HepG2 (cell line): Measurements from ENCODE around the gene BTBD7. TPM values are rescaled to one million over a fixed set of nuclear protein-coding genes. Genes with fewer than 3 reads are reported as not detected.

Experiments
- ARID2 ChIP-seq: sonication (generic); formaldehyde crosslinking; IDR thresholded peaks from 2 replicates; pipeline ENCODE4 v1.8.1; 2022; ENCODE audit warnings: mild to moderate bottlenecking, missing genetic modification reagents, borderline replicate concordance
- FOXK2 ChIP-seq: fragments of 450-650 bp; IDR thresholded peaks from 2 replicates; pipeline ENCODE4 v1.6.1; 2016
- KMT2A ChIP-seq: sonication (generic); formaldehyde crosslinking; IDR thresholded peaks from 2 replicates; pipeline ENCODE4 v1.4.0; 2020; ENCODE audit warnings: missing genetic modification reagents
- NONO ChIP-seq, 2 experiments: fragments of 450-650 bp in 1 of 2; sonication (generic) in 1 of 2; formaldehyde crosslinking in 1 of 2; IDR thresholded peaks in 1 of 2; conservative IDR thresholded peaks in 1 of 2; 2 replicates each; pipeline versions ENCODE4 v1.6.1 to v1.8.0; 2017 to 2022; ENCODE audit warnings: mild to moderate bottlenecking in 1 of 2, missing genetic modification reagents in 1 of 2, moderate library complexity in 1 of 2
- RBM22 ChIP-seq: fragments of 200-400 bp; formaldehyde crosslinking; optimal IDR thresholded peaks from 2 replicates; pipeline ENCODE3; 2017; ENCODE audit warnings: mild to moderate bottlenecking, low read length, moderate library complexity
- RXRB ChIP-seq: IDR thresholded peaks from 2 replicates; pipeline ENCODE4 v1.6.1; 2016; ENCODE audit warnings: borderline replicate concordance, missing genetic modification reagents, missing compliant biosample characterization
- SRY ChIP-seq: sonication (generic); formaldehyde crosslinking; IDR thresholded peaks from 2 replicates; pipeline ENCODE4 v1.8.0; 2022; ENCODE audit warnings: mild to moderate bottlenecking, missing genetic modification reagents
- SYNCRIP ChIP-seq: fragments of 200-400 bp; formaldehyde crosslinking; IDR thresholded peaks from 2 replicates; pipeline ENCODE4 v1.6.1; 2018; ENCODE audit warnings: mild to moderate bottlenecking, low read depth, low read length; ENCODE audit not compliant: insufficient read depth
- ZBTB49 ChIP-seq: sonication (generic); formaldehyde crosslinking; IDR thresholded peaks from 2 replicates; pipeline ENCODE4 v1.4.0; 2020; ENCODE audit warnings: missing genetic modification reagents, borderline replicate concordance
- ZFX ChIP-seq: sonication (generic); formaldehyde crosslinking; IDR thresholded peaks from 2 replicates; pipeline ENCODE4 v1.4.0; 2020; ENCODE audit warnings: mild to moderate bottlenecking, low read depth, missing genetic modification reagents, moderate library complexity
- ZNF513 ChIP-seq: sonication (generic); formaldehyde crosslinking; conservative IDR thresholded peaks from 2 replicates; pipeline ENCODE4 v1.5.0; 2020; ENCODE audit warnings: missing genetic modification reagents
- ZNF775 ChIP-seq: sonication (generic); formaldehyde crosslinking; IDR thresholded peaks from 2 replicates; pipeline ENCODE4 v1.4.0; 2020; ENCODE audit warnings: missing genetic modification reagents, mild to moderate bottlenecking, moderate library complexity, borderline replicate concordance
- polyA plus RNA-seq, 8 experiments: library from polyadenylated mRNA; depleted of rRNA in 3 of 8; stranded (reverse) in 7 of 8; unstranded in 1 of 8; fragments of >200 nt; fragmentation: Illumina TruSeq in 4 of 8; extraction: Trizol in 4 of 8; gene quantifications; 2 replicates each; pipeline versions ENCODE4 v1.2.1 to v1.2.3, GENCODE V29; 2011 to 2016; ENCODE audit warnings: low read depth in 4 of 8, missing spikeins in 1 of 8, mixed read lengths in 1 of 8; ENCODE audit not compliant: insufficient read depth in 1 of 8
- total RNA-seq, 5 experiments: library from RNA; depleted of rRNA; stranded (reverse); fragments of >200 nt; fragmentation: Illumina TruSeq; extraction: Trizol; gene quantifications; 2 replicates each; pipeline ENCODE4 v1.2.3, GENCODE V29; 2016; ENCODE audit warnings: low read depth in 1 of 5
- TF ChIP-seq, protein P1 (sequence below): sonication (generic); formaldehyde crosslinking; IDR thresholded peaks from 2 replicates; pipeline ENCODE4 v1.4.0; 2020; ENCODE audit warnings: missing genetic modification reagents
- TF ChIP-seq, protein P2 (sequence below): IDR thresholded peaks from 2 replicates; pipeline ENCODE4 v1.6.1; 2016; ENCODE audit warnings: missing biosample characterization, missing genetic modification reagents, low read depth
- TF ChIP-seq, protein P3 (sequence below): sonication (generic); formaldehyde crosslinking; IDR thresholded peaks from 2 replicates; pipeline ENCODE4 v1.4.0; 2020; ENCODE audit warnings: missing genetic modification reagents, borderline replicate concordance

The BTBD7 gene
- total and polyA plus RNA-seq, 2 of the 13 experiments (the other 11 are each of a cell fraction or from before 2014, with no cell fraction given), result 11.6 to 15.2 TPM

- TF ChIP-seq, protein P1, sequence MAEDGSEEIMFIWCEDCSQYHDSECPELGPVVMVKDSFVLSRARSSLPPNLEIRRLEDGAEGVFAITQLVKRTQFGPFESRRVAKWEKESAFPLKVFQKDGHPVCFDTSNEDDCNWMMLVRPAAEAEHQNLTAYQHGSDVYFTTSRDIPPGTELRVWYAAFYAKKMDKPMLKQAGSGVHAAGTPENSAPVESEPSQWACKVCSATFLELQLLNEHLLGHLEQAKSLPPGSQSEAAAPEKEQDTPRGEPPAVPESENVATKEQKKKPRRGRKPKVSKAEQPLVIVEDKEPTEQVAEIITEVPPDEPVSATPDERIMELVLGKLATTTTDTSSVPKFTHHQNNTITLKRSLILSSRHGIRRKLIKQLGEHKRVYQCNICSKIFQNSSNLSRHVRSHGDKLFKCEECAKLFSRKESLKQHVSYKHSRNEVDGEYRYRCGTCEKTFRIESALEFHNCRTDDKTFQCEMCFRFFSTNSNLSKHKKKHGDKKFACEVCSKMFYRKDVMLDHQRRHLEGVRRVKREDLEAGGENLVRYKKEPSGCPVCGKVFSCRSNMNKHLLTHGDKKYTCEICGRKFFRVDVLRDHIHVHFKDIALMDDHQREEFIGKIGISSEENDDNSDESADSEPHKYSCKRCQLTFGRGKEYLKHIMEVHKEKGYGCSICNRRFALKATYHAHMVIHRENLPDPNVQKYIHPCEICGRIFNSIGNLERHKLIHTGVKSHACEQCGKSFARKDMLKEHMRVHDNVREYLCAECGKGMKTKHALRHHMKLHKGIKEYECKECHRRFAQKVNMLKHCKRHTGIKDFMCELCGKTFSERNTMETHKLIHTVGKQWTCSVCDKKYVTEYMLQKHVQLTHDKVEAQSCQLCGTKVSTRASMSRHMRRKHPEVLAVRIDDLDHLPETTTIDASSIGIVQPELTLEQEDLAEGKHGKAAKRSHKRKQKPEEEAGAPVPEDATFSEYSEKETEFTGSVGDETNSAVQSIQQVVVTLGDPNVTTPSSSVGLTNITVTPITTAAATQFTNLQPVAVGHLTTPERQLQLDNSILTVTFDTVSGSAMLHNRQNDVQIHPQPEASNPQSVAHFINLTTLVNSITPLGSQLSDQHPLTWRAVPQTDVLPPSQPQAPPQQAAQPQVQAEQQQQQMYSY (CRISPR knock-in tag), result no peak
- TF ChIP-seq ZNF513 (CRISPR knock-in tag), result no peak
- TF ChIP-seq RBM22, result no peak
- TF ChIP-seq SRY (CRISPR knock-in tag), result peak; percentile 31; the same call in 1 of the 2 replicates
- TF ChIP-seq ARID2 (CRISPR knock-in tag), result no peak
- TF ChIP-seq ZFX (CRISPR knock-in tag), result peak; percentile 47; the same call in 1 of the 2 replicates
- TF ChIP-seq FOXK2, result no peak
- TF ChIP-seq SYNCRIP, result no peak
- TF ChIP-seq RXRB, result no peak
- TF ChIP-seq ZBTB49, result no peak
- no peak for TF ChIP-seq ZNF775 (CRISPR knock-in tag)
- TF ChIP-seq, protein P2, sequence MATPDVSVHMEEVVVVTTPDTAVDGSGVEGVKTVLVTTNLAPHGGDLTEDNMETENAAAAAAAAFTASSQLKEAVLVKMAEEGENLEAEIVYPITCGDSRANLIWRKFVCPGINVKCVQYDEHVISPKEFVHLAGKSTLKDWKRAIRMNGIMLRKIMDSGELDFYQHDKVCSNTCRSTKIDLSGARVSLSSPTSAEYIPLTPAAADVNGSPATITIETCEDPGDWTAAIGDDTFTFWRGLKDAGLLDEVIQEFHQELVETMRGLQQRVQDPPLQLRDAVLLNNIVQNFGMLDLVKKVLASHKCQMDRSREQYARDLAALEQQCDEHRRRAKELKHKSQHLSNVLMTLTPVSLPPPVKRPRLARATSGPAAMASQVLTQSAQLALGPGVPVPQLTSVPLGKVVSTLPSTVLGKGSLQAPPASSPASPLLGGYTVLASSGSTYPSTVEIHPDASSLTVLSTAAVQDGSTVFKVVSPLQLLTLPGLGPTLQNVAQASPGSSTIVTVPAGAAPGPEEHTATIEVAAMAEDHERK (CRISPR knock-in tag), result no peak
- 0 out of 2 replicates have a peak, but pooled peaks have one; percentile 43 for TF ChIP-seq KMT2A
- no peak for TF ChIP-seq NONO (IDR thresholded peaks at IDR 0.05)
- TF ChIP-seq NONO (CRISPR knock-in tag; conservative IDR thresholded peaks at IDR 0.05), result peak; percentile 49; the same call in 1 of the 2 replicates
- TF ChIP-seq, protein P3, sequence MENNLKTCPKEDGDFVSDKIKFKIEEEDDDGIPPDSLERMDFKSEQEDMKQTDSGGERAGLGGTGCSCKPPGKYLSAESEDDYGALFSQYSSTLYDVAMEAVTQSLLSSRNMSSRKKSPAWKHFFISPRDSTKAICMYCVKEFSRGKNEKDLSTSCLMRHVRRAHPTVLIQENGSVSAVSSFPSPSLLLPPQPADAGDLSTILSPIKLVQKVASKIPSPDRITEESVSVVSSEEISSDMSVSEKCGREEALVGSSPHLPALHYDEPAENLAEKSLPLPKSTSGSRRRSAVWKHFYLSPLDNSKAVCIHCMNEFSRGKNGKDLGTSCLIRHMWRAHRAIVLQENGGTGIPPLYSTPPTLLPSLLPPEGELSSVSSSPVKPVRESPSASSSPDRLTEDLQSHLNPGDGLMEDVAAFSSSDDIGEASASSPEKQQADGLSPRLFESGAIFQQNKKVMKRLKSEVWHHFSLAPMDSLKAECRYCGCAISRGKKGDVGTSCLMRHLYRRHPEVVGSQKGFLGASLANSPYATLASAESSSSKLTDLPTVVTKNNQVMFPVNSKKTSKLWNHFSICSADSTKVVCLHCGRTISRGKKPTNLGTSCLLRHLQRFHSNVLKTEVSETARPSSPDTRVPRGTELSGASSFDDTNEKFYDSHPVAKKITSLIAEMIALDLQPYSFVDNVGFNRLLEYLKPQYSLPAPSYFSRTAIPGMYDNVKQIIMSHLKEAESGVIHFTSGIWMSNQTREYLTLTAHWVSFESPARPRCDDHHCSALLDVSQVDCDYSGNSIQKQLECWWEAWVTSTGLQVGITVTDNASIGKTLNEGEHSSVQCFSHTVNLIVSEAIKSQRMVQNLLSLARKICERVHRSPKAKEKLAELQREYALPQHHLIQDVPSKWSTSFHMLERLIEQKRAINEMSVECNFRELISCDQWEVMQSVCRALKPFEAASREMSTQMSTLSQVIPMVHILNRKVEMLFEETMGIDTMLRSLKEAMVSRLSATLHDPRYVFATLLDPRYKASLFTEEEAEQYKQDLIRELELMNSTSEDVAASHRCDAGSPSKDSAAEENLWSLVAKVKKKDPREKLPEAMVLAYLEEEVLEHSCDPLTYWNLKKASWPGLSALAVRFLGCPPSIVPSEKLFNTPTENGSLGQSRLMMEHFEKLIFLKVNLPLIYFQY, result 0 out of 2 replicates have a peak, but pooled peaks have one; percentile 12
Observed at GRCh38 chr14:93332397-93332852, 411 bp downstream of the BTBD7 start (continued).
